GM18502 (cell line): ENCODE data around the gene MUC12.
"Not testable (repeated sequence)": the region's sequence is repeated elsewhere in the genome, so short reads cannot be mapped to it uniquely, and the experiment has no call there.

Experiments used
- ATAC-seq: cut with Tn5 transposase; IDR thresholded peaks from one replicate; pipeline ENCODE4 v1.9.1; 2021; ENCODE audit warnings: mild to moderate bottlenecking; ENCODE audit not compliant: unreplicated experiment, poor library complexity

MUC12 gene

DNA sequence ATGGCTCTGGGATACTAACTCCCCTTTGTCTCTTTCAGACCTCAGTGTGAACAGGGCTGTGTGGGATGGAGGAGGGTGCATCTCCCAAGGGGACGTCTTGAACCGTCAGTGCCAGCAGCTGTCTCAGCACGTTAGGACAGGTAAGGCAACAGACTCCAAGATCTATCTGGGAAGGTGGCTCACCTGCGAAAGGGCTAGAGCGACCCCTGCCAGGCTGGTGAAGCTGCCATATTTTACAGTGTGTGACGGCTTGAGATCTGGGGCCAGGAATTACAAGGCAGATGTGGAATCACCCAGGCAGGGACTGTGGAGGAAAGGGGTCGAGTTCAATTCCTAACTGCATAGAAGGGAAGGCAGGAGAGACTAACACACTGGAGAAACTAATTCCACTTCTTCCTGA is 61.7 kb downstream of the MUC12 start:
- ATAC-seq, result no peak

DNA sequence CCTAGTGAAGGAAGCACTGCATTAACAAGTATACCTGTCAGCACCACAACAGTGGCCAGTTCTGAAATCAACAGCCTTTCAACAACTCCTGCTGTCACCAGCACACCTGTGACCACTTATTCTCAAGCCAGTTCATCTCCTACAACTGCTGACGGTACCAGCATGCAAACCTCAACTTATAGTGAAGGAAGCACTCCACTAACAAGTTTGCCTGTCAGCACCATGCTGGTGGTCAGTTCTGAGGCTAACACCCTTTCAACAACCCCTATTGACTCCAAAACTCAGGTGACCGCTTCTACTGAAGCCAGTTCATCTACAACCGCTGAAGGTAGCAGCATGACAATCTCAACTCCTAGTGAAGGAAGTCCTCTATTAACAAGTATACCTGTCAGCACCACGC is 66.6 kb downstream of the MUC12 start:
- ATAC-seq, result no peak

DNA sequence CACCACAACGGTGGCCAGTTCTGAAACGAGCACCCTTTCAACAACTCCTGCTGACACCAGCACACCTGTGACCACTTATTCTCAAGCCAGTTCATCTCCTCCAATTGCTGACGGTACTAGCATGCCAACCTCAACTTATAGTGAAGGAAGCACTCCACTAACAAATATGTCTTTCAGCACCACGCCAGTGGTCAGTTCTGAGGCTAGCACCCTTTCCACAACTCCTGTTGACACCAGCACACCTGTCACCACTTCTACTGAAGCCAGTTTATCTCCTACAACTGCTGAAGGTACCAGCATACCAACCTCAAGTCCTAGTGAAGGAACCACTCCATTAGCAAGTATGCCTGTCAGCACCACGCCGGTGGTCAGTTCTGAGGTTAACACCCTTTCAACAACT is 71.9 kb downstream of the MUC12 start:
- ATAC-seq, result not testable (repeated sequence)

DNA sequence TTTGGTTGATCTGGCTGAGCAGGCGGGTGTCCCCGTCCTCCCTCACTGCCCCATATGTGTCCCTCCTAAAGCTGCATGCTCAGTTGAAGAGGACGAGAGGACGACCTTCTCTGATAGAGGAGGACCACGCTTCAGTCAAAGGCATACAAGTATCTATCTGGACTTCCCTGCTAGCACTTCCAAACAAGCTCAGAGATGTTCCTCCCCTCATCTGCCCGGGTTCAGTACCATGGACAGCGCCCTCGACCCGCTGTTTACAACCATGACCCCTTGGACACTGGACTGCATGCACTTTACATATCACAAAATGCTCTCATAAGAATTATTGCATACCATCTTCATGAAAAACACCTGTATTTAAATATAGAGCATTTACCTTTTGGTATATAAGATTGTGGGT is 89.0 kb downstream of the MUC12 start:
- no peak for ATAC-seq

DNA sequence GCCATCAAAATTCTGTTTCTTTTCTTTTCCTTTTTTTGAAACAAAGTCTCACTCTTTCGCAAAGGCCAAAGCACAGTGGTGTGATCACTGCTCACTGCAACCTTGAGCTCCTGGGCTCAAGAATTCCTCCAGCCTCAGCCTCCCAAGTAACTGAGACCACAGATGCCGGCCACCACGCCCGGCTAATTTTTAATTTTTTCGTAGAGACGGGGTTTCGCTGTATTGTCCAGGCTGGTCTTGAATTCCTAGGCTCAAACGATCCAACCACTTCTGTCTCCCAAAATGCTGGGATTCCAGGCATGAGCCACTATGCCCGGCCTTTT is 90.2 kb downstream of the MUC12 start:
- no peak for ATAC-seq

DNA sequence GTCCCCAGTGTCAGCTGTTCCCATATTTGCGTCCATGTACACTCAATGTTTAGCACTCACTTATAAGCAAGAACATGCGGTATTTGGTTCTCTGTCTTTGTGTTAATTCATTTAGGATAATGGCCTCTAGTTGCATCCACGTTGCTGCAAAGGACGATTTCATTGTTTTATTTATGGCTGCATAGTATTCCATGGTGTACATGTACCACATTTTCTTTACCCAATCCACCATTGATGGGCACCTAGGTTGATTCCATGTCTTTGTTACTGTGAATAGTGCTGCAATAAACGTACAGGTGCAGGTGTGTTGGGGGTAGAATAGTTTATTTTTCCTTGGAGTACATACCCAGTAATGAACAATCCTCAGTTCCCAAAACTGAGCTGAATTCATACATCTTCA is 91.6 kb downstream of the MUC12 start:
- ATAC-seq, result no peak

DNA sequence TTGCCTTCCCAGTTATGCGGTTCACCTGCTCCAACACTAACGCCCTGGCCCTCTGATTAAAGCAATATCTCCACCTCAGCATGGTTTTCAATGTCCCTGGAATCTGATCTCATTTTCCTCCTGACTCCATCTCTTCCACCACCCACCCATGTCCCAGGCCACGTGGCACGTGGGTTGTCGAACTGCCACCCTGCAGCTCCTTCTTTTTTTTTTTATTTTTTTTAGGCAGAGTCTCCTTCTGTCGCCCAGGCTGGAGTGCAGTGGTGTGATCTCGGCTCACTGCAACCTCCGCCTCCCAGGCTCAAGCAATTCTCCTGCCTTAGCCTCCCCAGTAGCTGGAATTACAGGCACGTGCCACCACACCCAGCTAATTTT is 94.8 kb downstream of the MUC12 start:
- ATAC-seq, result not testable (repeated sequence)

DNA sequence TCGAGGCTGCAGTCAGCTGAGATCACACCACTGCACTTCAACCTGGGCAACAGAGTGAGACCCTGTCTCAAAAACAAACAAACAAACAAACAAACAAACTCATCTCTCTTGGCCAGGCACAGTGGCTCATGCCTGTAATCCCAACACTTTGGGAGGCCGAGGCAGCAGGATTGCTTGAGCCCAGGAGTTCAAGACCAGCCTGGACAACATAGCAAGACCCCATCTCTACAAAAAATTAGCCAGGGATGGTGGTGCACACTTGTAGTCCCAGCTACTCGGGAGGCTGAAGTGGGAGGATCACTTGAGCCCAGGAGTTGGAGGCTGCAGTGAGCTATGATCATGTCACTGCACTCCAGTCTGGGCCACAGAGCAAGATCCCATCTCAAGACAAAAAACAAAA is 95.8 kb downstream of the MUC12 start:
- not testable (repeated sequence) for ATAC-seq

DNA sequence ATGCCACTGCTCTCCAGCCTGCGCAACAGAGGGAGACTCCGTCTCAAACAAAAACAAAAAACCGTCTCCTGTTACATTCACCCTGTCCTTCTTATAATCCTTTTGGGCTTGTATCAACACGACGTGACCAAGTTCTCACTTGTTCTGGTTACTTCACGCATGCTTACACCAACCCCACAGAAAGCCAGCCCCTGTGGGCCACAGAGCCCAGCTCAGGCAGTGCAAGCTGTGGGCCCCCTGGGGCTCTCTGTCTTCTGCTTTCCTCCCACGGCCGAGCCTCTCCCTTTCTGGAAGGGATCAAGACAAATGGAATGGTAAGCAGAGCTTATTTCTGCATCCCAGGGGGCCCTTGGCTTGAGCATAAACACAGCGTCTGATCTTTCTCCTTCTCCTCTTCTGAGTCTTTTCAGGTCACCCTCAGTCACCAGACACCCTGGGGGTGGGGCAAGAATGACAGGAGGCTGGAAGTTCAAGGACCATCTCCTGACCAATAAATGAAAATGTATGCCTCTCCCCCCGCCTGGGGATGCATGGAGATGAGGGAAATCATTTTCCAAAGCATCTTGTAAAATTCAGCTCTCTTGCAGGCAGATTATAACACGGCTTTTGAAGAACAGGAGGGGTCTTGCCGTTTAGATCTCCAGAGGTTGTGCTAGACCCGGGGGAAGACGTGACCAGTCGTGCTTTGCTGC is 96.9 kb downstream of the MUC12 start:
- no peak for ATAC-seq

DNA sequence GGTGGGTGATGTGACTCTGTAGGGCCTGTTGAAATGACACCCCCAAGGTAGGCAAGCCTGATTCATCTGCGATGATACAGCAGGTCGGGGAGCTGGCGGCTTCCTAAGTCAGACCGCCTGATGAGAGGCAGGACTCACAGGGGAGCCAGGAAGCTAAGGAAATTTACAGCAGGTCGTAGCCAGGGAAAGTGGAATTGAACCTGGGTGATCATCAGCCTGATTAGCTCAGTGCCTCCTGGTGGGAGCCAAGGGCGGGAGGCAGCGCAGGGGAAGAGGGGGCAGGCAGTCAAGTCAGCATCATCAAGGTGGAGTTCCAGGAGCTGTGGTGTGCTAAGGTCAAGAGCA is 97.4 kb downstream of the MUC12 start:
- no peak for ATAC-seq

DNA sequence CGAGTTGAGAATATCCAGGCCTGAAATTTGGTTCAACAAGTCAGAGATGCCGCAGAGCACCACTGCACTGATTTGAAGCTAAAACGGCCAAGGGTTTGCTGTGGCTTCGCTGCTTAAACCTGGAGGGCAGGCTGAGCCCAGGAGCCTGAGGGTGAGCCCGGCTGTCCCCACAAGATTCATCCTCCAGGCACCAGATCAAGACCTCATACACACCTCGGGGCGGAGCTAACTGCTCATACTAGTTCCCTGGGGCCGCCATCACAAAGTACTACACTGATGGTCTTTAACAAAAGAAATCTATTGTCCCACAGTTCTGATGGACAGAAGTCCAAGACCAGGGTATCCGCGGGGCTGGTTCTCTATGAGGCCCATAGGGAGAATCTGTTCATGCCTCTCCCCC is 99.0 kb downstream of the MUC12 start:
- ATAC-seq, result no peak
